ENCODE measurements around the gene ERC2. TPM values are rescaled to one million over a fixed set of nuclear protein-coding genes. Genes with fewer than 3 reads are reported as not detected.
A peak's percentile ranks its signal among the peaks of the same experiment; 100 is the strongest.

Gene ERC2
- polyA plus RNA-seq, 3 donors, result 2.6 to 4.0 (median 3.7) TPM

DNA sequence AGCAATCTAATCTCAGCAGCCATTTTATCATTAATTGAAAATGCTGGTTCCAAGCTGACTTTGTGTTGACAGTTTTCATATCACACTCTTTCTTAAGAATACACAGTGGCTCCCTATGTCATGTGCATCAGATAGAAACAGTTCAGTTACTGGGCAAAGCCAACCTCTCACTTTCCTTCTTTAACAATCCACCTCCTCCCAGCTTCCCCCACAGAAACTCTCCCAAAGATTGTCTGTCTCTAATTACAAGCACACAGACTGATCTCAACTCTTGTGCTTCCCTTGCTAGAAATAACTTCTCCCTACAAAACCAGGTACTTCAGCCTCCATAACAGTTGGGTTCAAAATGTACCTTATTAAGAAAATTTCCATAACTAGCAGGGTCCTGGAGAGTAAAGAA lies 752.2 kb downstream of the ERC2 start:
- DNase-seq, result no peak

- DNase-seq, result no peak
Measured at GRCh38 chr3:55714057-55714456, 754.2 kb downstream of the ERC2 start.

DNA sequence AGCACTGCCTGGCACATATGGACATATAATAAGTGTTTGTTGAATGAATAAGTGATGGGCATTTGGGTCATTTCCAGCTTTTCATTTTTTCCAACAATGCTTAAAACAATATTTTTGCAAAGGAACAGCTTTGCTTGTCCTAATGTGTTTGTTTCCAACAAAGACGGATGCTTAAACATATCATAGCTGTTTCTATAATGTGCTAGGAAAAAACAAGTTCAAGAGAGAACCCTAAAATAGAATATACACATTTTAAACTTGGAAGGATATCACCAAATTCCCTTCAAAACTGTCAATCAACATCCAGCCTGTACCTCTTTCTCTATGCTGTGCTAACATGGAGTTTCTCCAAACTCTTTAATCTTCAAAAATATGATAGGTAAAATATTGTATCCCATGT lies 756.6 kb downstream of the ERC2 start:
- no peak for DNase-seq

- no peak for DNase-seq
Measured at GRCh38 chr3:55709411-55710012, 758.8 kb downstream of the ERC2 start.

DNA sequence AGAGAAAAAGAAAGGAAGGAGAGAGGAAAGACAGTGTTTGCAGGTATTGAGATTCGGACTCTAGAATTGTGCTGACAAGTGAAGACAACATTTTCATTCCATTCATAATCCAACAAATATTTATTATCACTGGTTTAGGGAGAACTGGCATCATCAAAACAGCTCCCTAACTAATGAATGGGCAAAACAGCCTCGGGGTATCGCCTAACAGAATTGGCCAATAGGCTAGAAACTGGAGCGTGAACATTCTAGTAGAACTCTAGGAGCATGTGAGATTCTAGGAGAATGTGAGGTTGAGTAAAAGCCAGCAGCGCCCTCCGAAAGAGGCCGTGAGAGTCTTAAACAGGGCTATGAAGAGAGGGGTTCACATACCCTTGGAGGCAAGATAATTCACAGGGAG lies 759.3 kb downstream of the ERC2 start:
- DNase-seq, result no peak

DNA sequence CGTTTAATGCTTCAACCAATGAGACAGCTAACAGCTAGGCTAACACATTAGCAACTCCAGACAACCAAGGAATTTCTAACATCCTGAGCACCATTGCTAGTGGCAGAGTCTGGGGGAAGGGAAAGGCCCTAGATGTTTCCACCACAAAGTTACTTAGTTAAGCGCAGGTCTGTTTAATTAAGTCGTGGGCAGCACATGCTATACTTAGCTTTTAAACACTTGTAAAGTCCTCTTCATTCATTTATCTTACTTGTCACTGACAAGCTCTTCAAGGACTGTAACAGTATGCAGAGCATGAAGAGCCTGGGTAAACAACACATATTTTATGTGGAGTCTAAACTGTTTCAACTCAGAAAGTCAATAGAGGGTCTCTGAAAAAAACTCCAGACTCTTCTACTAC lies 760.0 kb downstream of the ERC2 start:
- DNase-seq, result peak; percentile 60

DNA sequence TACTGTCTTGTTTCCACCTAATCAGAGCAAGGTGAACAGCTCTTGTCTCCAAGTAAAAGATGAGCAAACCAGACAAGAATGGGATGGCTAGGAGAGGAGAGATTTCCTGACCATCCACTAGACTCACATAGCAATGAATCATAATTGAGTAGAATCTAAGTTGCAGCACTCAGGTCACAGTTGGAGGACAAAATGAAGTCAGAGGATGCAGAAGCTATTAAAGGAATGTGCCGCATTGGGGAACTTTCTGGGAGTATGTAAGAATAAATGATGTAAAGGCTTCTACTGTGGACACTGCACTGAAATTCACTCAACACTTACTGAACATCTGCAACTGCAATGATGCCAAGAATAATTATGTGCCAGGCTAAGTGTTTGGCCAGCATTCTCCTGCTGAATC lies 763.7 kb downstream of the ERC2 start:
- DNase-seq, result no peak

DNA sequence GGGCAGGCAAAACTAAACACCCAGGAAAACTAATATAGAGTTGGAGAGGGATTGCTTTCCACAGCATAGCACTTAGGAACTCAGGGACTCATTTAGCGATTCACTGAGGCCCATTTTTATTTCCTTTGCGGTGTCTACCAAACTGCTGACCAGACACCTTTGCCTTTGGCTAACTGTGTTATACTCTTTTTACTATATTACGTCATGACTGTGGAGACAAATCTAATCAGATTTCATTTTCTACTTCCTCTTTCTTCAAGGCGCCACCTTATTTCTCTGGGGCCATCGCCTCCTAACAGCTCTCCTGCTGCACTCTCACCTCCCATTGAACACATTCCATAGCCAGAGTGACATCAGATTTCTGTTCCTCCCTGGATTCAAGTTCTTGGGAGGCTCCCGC lies 765.4 kb downstream of the ERC2 start:
- DNase-seq, result no peak

DNA sequence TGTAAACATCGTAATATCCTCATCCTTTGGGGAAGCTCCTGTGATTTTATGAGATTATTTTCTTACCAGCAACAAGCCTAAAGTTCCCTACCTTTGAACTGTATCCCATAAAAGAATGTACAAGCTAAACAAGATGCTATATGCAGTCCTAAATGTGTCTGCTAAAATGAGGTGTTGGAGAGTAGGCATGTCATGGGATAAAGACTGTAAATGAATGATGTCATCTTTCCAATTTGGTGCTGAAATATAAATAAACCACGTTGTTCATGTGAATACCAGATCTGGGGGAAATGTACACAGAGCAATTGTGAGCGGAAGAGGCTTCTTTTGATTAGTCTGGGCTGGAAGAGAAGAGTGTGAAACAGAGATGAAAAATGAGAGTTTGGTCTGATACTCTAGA lies 766.3 kb downstream of the ERC2 start:
- no peak for DNase-seq

- no peak for DNase-seq
Measured at GRCh38 chr3:55698831-55699230, 769.4 kb downstream of the ERC2 start.

DNA sequence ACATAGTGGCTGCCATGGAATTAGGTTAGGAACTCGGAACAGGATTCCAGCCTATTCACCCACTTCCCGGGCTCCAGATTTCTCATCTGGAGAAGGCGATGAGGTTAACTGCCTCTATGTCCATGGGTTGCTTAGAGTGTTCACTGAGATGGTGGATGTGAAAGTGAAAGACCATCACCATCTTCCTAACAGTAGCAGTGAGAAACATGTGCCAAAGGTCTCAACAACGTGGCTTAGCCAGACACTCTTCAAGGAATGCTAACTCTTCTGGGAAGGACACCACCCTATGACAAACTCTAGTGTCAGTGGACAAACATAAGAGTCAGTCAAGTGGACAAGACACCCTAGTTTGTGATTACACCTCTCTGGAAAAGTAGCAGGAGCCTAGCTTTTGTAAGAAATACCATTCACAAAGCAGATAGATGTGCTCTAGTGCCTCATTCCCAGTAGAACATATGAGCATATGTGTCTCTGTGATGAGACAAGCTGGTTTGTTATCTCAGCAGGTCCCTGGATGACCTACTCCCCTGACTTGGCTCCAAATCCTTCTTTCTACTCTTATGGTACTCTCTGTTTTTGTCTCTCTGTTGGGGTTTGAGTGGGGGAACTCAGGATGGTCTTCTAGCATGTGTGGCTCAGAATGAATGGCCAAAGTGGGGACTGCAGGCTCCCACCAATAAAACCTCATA lies 770.9 kb downstream of the ERC2 start:
- no peak for DNase-seq

DNA sequence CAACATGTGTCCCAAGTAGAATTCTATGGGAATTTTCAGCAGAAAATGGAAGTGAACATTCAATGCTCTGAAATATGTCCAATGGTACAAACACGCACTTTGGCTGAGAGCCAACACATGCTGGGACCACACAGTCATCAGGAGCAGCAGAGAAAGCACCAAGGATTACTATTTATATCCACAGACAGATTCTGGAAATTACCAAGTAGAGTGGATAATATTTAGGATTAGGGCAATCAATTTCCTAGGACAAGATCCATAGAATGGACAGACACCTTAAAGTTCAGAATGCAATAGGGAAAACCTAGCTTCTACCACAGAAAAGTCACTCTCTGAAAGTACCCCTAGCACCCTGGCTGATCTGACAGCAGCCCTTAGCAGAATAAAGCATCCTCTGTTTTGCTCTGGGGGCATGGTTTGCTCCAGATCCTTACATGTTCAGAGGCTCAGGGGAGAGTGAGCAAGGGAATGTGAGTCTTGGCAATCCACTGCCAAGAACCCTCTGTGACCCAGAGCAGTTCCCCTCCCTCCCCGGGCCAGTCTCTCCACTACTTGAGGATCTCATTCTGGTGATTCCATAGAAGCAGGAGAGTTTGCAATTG lies 775.2 kb downstream of the ERC2 start:
- no peak for DNase-seq

- DNase-seq, result no peak
Measured at GRCh38 chr3:55692295-55692956, 775.8 kb downstream of the ERC2 start.

GRCh38 chr3:55691141-55691540 lies 777.1 kb downstream of the ERC2 start:
- no peak for DNase-seq

DNA sequence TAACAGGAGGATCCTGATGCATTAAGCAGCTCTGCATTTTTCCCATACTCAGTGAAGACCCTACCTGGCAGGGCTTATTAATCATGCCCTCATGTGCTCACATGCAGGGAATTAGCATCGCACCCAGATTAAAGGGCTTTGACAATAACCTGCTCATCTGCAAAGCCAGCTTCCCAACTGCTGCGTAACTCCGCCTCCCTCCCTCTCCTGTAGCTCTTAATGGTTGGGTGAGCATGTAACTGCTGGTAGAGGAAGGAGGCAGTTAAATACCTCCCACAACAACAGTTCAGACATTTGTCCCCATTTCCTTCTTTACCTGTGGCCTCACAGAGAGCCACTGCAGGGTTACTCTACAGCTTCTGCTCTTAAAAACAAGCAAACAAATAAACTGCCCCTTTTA lies 777.5 kb downstream of the ERC2 start:
- DNase-seq, result peak; percentile 57

DNA sequence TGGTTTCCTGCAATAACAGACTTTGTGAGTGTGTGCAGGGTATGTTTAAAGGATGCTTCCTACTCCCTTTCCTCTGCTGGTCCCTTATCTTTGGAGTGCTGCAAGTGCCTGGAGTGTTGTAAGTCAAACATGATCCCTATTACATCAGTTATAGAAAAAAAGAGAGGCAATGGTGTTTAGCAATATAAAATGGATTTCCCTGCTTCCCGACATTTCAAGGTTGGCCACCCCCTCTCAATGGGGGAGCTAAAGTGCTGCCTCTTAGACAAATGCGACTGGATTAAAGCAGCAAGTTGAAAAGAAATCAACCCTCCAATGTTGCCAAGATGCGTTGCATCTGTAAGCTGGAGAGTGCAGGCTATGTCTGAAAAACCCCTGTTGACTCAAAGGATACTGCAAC lies 778.1 kb downstream of the ERC2 start:
- DNase-seq, result no peak

DNA sequence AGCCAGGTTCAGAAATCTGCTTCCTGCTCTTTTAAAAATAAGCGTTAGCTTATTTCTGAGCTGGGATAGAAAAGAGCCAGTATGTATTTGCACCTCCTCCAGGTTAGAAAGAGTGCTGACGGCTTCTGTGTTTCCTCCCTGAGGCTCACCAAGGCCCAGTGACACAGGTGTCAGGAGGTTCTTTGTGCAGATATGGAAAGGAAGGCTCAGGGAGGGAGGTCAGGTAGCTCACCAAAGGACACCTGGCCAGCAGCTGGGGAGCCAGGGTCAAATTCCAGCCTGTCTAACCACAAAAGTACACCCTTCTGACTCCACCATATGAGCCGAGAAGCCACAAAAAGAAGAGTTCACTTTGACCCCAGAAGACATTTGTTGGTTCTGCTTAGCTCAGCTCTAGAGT lies 780.1 kb downstream of the ERC2 start:
- no peak for DNase-seq

DNA sequence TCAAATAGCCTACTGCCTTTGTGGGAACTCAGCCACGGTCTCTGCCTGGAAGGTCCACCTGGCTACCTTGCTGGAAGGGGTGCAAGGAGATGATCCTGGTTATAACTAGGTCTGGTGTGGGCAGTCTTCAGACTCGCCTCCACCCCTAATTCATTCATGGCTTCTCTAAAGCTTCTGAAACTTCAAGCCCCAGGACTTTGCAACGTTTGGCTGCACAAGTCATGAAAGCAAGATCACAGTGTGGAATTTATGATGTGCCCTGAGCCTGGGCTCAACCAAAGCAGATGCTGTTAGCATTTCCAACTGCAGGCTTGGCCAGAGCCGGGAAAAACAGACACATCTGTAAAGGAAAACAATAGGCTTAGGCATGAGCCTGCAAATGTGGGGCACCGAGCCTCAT lies 780.7 kb downstream of the ERC2 start:
- peak; percentile 58 for DNase-seq

GRCh38 chr3:55686426-55687254 lies 781.6 kb downstream of the ERC2 start:
- DNase-seq, result no peak

GRCh38 chr3:55683666-55684270 lies 784.5 kb downstream of the ERC2 start:
- no peak for DNase-seq

GRCh38 chr3:55682461-55682860 lies 785.8 kb downstream of the ERC2 start:
- no peak for DNase-seq

Data from renal pelvis (tissue), 4 donors.